ENCODE results near the gene MAP6. TPM values are rescaled to one million over a fixed set of nuclear protein-coding genes. Genes with fewer than 3 reads are reported as not detected.

Gene MAP6
- total RNA-seq, 1 donor from 2014 or later = 313 TPM

DNA sequence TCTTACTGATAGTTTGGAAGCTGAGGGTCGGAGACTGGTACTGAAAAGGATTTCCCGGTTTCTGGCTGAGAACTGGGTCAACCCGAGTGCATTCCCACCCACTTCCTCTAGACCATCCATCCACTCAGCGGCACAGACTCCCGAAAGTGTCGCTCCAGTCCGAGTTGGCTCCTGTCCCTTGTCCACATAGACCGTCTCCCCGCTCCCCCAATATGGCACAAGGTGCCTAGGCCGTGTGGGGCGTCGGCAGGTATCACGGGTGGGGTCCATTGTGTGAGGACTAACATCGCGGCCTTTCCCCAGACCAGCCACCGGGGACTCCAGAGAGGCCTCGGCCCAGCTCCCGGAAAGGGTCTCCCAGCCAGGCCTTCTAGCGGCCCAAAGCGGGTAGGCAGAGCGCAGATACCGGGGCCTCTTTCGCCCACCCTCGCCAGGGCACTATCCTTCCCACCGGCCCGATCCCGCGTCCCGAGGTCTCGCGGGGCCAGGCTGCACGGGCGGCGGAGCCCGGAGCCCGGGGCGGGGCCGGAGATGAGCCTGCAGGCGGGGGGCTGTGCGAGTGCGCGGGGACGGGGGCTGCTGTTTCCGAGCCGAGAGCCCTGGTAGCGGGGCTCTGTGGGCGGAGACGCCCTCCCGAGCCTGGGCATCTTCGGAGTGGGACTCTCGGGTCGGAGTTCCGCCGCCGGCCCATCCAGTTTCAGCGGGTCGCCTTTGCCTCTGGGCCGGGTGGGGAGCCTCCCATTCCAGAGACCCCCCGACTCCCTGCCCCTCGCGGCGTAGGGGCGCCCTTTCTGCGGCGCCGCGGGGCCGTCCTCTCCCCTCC is 85.7 kb downstream of the MAP6 start:
- Mint-ChIP-seq H3K9me3 (ENCODE audit: unreplicated experiment) (peaks cover 8% of the 10 kb centered on the region), H3K4me3 (ENCODE audit: unreplicated experiment) (peak overlapping the region; percentile 75), H3K27ac (ENCODE audit: unreplicated experiment) (peak overlapping the region; percentile 67), H3K27me3 (ENCODE audit: unreplicated experiment) (peaks cover 20% of the 10 kb centered on the region), H3K36me3 (ENCODE audit: unreplicated experiment) (peaks cover 5% of the 10 kb centered on the region), H3K4me1 (ENCODE audit: low read depth, unreplicated experiment) (peaks cover 15% of the 10 kb centered on the region)
- DNase-seq = peak; percentile 85
- peak; percentile 48 for TF ChIP-seq CTCF (IDR thresholded peaks at IDR 0.05; ENCODE audit: partially characterized antibody, unreplicated experiment)

- TF ChIP-seq CTCF (IDR thresholded peaks at IDR 0.05; ENCODE audit: partially characterized antibody, unreplicated experiment) = no peak
- Mint-ChIP-seq H3K27ac (ENCODE audit: unreplicated experiment) (peak overlapping the region; percentile 67), H3K4me3 (ENCODE audit: unreplicated experiment) (peak overlapping the region; percentile 75), H3K9me3 (ENCODE audit: unreplicated experiment) (peaks cover 8% of the 10 kb centered on the region), H3K4me1 (ENCODE audit: low read depth, unreplicated experiment) (peaks cover 15% of the 10 kb centered on the region), H3K36me3 (ENCODE audit: unreplicated experiment) (peaks cover 5% of the 10 kb centered on the region), H3K27me3 (ENCODE audit: unreplicated experiment) (peaks cover 20% of the 10 kb centered on the region)
- no peak for DNase-seq
These were observed 86.3 kb downstream of the MAP6 start for GRCh38 chr11:75582506-75582894.

DNA sequence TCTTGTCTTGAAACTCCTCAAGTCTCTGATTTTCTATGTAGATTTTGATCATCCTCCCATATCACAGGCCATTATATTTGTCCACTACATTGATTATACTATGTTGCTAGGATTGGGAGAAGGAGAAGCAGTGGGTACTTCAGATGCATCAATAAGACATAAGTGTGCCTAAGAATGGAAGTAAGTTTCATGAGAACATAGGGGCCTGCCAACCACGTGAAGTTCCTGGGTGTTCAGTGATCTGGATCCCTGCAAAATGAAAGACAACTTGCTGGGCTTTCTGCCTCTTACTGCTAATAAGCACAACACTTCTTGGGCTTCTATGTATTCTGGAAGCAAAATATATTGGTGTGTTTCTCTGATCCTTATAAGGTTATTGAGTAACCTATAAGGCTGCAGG is 89.0 kb downstream of the MAP6 start:
- Mint-ChIP-seq H3K4me3 (ENCODE audit: unreplicated experiment) (no peak overlapping the region), H3K9me3 (ENCODE audit: unreplicated experiment) (peaks cover under 1% of the 10 kb centered on the region), H3K4me1 (ENCODE audit: low read depth, unreplicated experiment) (peaks cover 13% of the 10 kb centered on the region), H3K27ac (ENCODE audit: unreplicated experiment) (no peak overlapping the region), H3K27me3 (ENCODE audit: unreplicated experiment) (peaks cover 18% of the 10 kb centered on the region), H3K36me3 (ENCODE audit: unreplicated experiment) (peaks cover 5% of the 10 kb centered on the region)
- no peak for DNase-seq
- TF ChIP-seq CTCF (IDR thresholded peaks at IDR 0.05; ENCODE audit: partially characterized antibody, unreplicated experiment) = no peak

DNA sequence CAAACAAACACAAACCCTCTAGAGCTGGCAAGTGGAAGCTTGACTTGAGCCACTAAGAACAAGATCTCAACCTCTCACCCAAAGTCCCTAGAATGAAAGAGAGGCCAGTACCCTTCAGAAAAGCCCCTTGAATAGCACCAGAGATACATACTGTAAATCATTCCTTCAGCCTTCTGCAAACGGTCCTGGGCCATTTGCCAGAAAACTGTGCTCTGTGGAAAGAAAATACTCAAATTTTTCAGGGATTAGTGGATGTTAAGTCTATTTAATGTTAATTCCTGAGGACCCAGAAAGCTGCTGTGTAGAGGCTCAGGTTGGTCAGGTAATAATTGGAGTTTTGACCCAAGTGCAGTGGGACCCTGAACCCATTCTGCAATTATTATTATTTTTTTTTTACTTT is 89.9 kb downstream of the MAP6 start:
- no peak overlapping the region for H3K4me3 Mint-ChIP-seq (ENCODE audit: unreplicated experiment)
- H3K9me3 Mint-ChIP-seq (ENCODE audit: unreplicated experiment) = no peaks in the 10 kb centered on the region
- peaks cover 5% of the 10 kb centered on the region for H3K36me3 Mint-ChIP-seq (ENCODE audit: unreplicated experiment)
- no peak overlapping the region for H3K27ac Mint-ChIP-seq (ENCODE audit: unreplicated experiment)
- H3K27me3 Mint-ChIP-seq (ENCODE audit: unreplicated experiment) = peaks cover 15% of the 10 kb centered on the region
- no peak for TF ChIP-seq CTCF (IDR thresholded peaks at IDR 0.05; ENCODE audit: partially characterized antibody, unreplicated experiment)
- DNase-seq = no peak
- H3K4me1 Mint-ChIP-seq (ENCODE audit: low read depth, unreplicated experiment) = peaks cover 8% of the 10 kb centered on the region

DNA sequence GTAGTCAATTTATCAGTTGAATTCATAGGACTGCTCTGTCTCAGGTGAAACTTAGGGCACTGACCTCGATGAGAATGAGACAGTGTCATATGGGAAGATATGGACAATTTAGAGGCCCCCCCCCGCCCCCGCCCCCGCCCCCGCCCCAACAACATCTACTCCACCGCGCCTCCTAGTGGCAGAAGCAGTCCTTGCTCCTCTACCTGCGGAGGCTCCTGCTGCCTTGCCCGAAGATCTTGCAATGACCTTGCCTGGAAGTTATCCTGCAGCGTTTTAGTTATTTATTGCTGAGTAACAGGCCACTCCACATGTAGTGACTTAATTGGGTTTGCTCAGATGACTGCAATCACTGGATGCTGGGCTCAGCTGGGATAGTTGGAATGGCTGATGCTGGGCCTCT is 91.6 kb downstream of the MAP6 start:
- Mint-ChIP-seq H3K4me1 (ENCODE audit: low read depth, unreplicated experiment) (peaks cover 6% of the 10 kb centered on the region), H3K9me3 (ENCODE audit: unreplicated experiment) (no peaks in the 10 kb centered on the region), H3K36me3 (ENCODE audit: unreplicated experiment) (peaks cover 5% of the 10 kb centered on the region), H3K27me3 (ENCODE audit: unreplicated experiment) (peaks cover 8% of the 10 kb centered on the region), H3K4me3 (ENCODE audit: unreplicated experiment) (no peak overlapping the region), H3K27ac (ENCODE audit: unreplicated experiment) (no peak overlapping the region)
- DNase-seq = peak; percentile 69
- TF ChIP-seq CTCF (IDR thresholded peaks at IDR 0.05; ENCODE audit: partially characterized antibody, unreplicated experiment) = peak; percentile 68
